Measurements from ENCODE around the gene HOXD11. TPM values are rescaled to one million over a fixed set of nuclear protein-coding genes. Genes with fewer than 3 reads are reported as not detected.

HOXD11 gene
- total and polyA plus RNA-seq, 2 experiments from 2014 or later = 28.4 to 30.0 TPM

- 2 to 5% methylated on average over 24 to 25 of the region's 25 CpGs for WGBS, 2 experiments (ENCODE audit: low coverage in 1 of 2, low lambda C conversion rate in 2 of 2, missing lambda C conversion rate in 2 of 2)
- Histone ChIP-seq H3K79me2 (ENCODE audit: insufficient read depth) (peaks cover 88% of the 10 kb centered on the region), H2AFZ (peak overlapping the region; percentile 82; the same call in 1 of the 2 replicates), H3K4me3 (peak overlapping the region; percentile 88), H4K20me1 (ENCODE audit: insufficient read depth) (no peaks in the 10 kb centered on the region), H3K27me3 (replicated peaks; ENCODE audit: insufficient read depth) (no peaks in the 10 kb centered on the region), H3K27ac (peak overlapping the region; percentile 89), H3K4me1 (ENCODE audit: insufficient read depth) (peaks cover 8% of the 10 kb centered on the region), H3K9ac (peak overlapping the region; percentile 93), H3F3A (ENCODE audit: insufficient read depth) (peaks cover 34% of the 10 kb centered on the region), H3K9me3 (ENCODE audit: low read depth) (no peaks in the 10 kb centered on the region), H3K4me2 (ENCODE audit: unreplicated experiment) (peak overlapping the region; percentile 95), H3K9me2 (ENCODE audit: insufficient read depth) (no peaks in the 10 kb centered on the region), H3K36me3 (ENCODE audit: low read depth) (peaks cover 15% of the 10 kb centered on the region)
- DNase-seq = peak; percentile 61
- TF ChIP-seq EZH2 (IDR thresholded peaks at IDR 0.05; ENCODE audit: insufficient read depth, poor library complexity, severe bottlenecking) (no peak), EZH2phosphoT487 (IDR thresholded peaks at IDR 0.05; ENCODE audit: insufficient read depth, low read depth) (no peak)
- in situ Hi-C loops (cut with MboI) = loop anchor here (25.0 kb wide), 1 partner anchor 1631 kb away; no protein-coding TSS in a partner anchor
Observed at GRCh38 chr2:176105730-176106580, 1.1 kb upstream of the HOXD11 start.

GRCh38 chr2:176107731-176108181 lies 676 bp downstream of the HOXD11 start:
- Histone ChIP-seq H3F3A (ENCODE audit: insufficient read depth) (peaks cover 28% of the 10 kb centered on the region), H4K20me1 (ENCODE audit: insufficient read depth) (no peaks in the 10 kb centered on the region), H3K27ac (peak overlapping the region; percentile 34), H3K9me3 (ENCODE audit: low read depth) (no peaks in the 10 kb centered on the region), H3K36me3 (ENCODE audit: low read depth) (peaks cover 15% of the 10 kb centered on the region), H3K27me3 (replicated peaks; ENCODE audit: insufficient read depth) (no peaks in the 10 kb centered on the region), H3K4me1 (ENCODE audit: insufficient read depth) (peaks cover 6% of the 10 kb centered on the region), H3K79me2 (ENCODE audit: insufficient read depth) (peaks cover 96% of the 10 kb centered on the region), H3K9me2 (ENCODE audit: insufficient read depth) (no peaks in the 10 kb centered on the region), H3K4me2 (ENCODE audit: unreplicated experiment) (peak overlapping the region; percentile 62), H3K4me3 (peak overlapping the region; percentile 74), H3K9ac (peak overlapping the region; percentile 89), H2AFZ (no peak overlapping the region)
- TF ChIP-seq EZH2phosphoT487 (IDR thresholded peaks at IDR 0.05; ENCODE audit: insufficient read depth, low read depth) = no peak
- no peak for TF ChIP-seq EZH2 (IDR thresholded peaks at IDR 0.05; ENCODE audit: insufficient read depth, poor library complexity, severe bottlenecking)
- DNase-seq = peak; percentile 71
- 1 to 2% methylated on average over 24 to 30 of the region's 59 CpGs for WGBS, 2 experiments (ENCODE audit: low coverage in 1 of 2, low lambda C conversion rate in 2 of 2, missing lambda C conversion rate in 2 of 2)
- in situ Hi-C loops (cut with MboI) = loop anchor here (25.0 kb wide), 1 partner anchor 1630 kb away; no protein-coding TSS in a partner anchor

GRCh38 chr2:176109192-176109901 lies 2.3 kb downstream of the HOXD11 start:
- DNase-seq = peak; percentile 57
- 35 to 48% methylated on average over 25 to 26 of the region's 26 CpGs for WGBS, 2 experiments (ENCODE audit: low coverage in 1 of 2, low lambda C conversion rate in 2 of 2, missing lambda C conversion rate in 2 of 2)
- Histone ChIP-seq H3K9me2 (ENCODE audit: insufficient read depth) (no peaks in the 10 kb centered on the region), H3K4me2 (ENCODE audit: unreplicated experiment) (peak overlapping the region; percentile 95), H3F3A (ENCODE audit: insufficient read depth) (peaks cover 21% of the 10 kb centered on the region), H3K9ac (peak overlapping the region; percentile 89), H3K4me3 (peak overlapping the region; percentile 70), H4K20me1 (ENCODE audit: insufficient read depth) (no peaks in the 10 kb centered on the region), H2AFZ (no peak overlapping the region), H3K9me3 (ENCODE audit: low read depth) (no peaks in the 10 kb centered on the region), H3K79me2 (ENCODE audit: insufficient read depth) (peaks cover 96% of the 10 kb centered on the region), H3K27me3 (replicated peaks; ENCODE audit: insufficient read depth) (no peaks in the 10 kb centered on the region), H3K36me3 (ENCODE audit: low read depth) (peaks cover 15% of the 10 kb centered on the region), H3K27ac (peak overlapping the region; percentile 88), H3K4me1 (ENCODE audit: insufficient read depth) (no peaks in the 10 kb centered on the region; the same call in 1 of the 2 replicates)
- in situ Hi-C loops (cut with MboI) = loop anchor here (25.0 kb wide), 1 partner anchor 1628 kb away; no protein-coding TSS in a partner anchor
- TF ChIP-seq EZH2phosphoT487 (IDR thresholded peaks at IDR 0.05; ENCODE audit: insufficient read depth, low read depth) (no peak), EZH2 (IDR thresholded peaks at IDR 0.05; ENCODE audit: insufficient read depth, poor library complexity, severe bottlenecking) (no peak)

- H3K9ac ChIP-seq = peak overlapping the region; percentile 89
- H3K9me2 ChIP-seq (ENCODE audit: insufficient read depth) = no peaks in the 10 kb centered on the region
- 64% methylated on average over 4 of the region's 4 CpGs for WGBS, 2 experiments (ENCODE audit: low coverage in 1 of 2, low lambda C conversion rate in 2 of 2, missing lambda C conversion rate in 2 of 2)
- H4K20me1 ChIP-seq (ENCODE audit: insufficient read depth) = no peaks in the 10 kb centered on the region
- peaks cover 15% of the 10 kb centered on the region for H3K36me3 ChIP-seq (ENCODE audit: low read depth)
- peak overlapping the region; percentile 95 for H3K4me2 ChIP-seq (ENCODE audit: unreplicated experiment)
- H3K27me3 ChIP-seq (replicated peaks; ENCODE audit: insufficient read depth) = no peaks in the 10 kb centered on the region
- in situ Hi-C loops (cut with MboI) = loop anchor here (25.0 kb wide), 1 partner anchor 1627 kb away; no protein-coding TSS in a partner anchor
- H3K4me3 ChIP-seq = peak overlapping the region; percentile 70
- H3K4me1 ChIP-seq (ENCODE audit: insufficient read depth) = no peaks in the 10 kb centered on the region; the same call in 1 of the 2 replicates
- peaks cover 96% of the 10 kb centered on the region for H3K79me2 ChIP-seq (ENCODE audit: insufficient read depth)
- H3K9me3 ChIP-seq (ENCODE audit: low read depth) = no peaks in the 10 kb centered on the region
- TF ChIP-seq EZH2phosphoT487 (IDR thresholded peaks at IDR 0.05; ENCODE audit: insufficient read depth, low read depth) (no peak), EZH2 (IDR thresholded peaks at IDR 0.05; ENCODE audit: insufficient read depth, poor library complexity, severe bottlenecking) (no peak)
- H2AFZ ChIP-seq = no peak overlapping the region
- peak overlapping the region; percentile 88 for H3K27ac ChIP-seq
- H3F3A ChIP-seq (ENCODE audit: insufficient read depth) = peaks cover 21% of the 10 kb centered on the region
- DNase-seq = no peak
Observed at GRCh38 chr2:176109946-176110345, 2.9 kb downstream of the HOXD11 start.

All from GM23248 (cell line).